Tibial artery (tissue), 4 donors: ENCODE measurements around the gene DYNC1I1.

ENCODE experiments used
- DNase-seq, 2 donors: peaks; one replicate each; pipeline ENCODE4 v3.0.0-alpha.2; 2019
- H3K27ac ChIP-seq, 2 donors: fragments of 200-600 bp; sonication (generic) in 1 of 2; 1 replicate in 1 of 2; 2 replicates in 1 of 2; pipeline ENCODE4 v1.5.1; 2018 to 2019; ENCODE audit warnings: mild to moderate bottlenecking in 1 of 2
- H3K27me3 ChIP-seq, 2 donors: fragments of 200-600 bp; sonication (generic) in 1 of 2; one replicate each; pipeline versions ENCODE4 v1.5.1 to v1.6.0; 2016 to 2019
- H3K36me3 ChIP-seq, 3 donors: fragments of 200-600 bp; sonication (generic) in 2 of 3; one replicate each; pipeline ENCODE4 v1.5.1; 2016 to 2019; ENCODE audit warnings: mild to moderate bottlenecking in 2 of 3
- H3K4me1 ChIP-seq, 4 donors: fragments of 200-600 bp; sonication (generic) in 2 of 4; 1 replicate in 3 of 4; 2 replicates in 1 of 4; pipeline ENCODE4 v1.5.1; 2016 to 2019
- H3K4me3 ChIP-seq, 2 donors: fragments of 200-600 bp; sonication (generic) in 1 of 2; 1 replicate in 1 of 2; 2 replicates in 1 of 2; pipeline ENCODE4 v1.5.1; 2018 to 2019; ENCODE audit warnings: mild to moderate bottlenecking in 2 of 2
- H3K9me3 ChIP-seq, 3 donors: fragments of 200-600 bp; sonication (generic) in 1 of 3; one replicate each; pipeline ENCODE4 v1.5.1; 2016 to 2019
- intact Hi-C: fragments of 100-400 bp; cut with DNase I; formaldehyde crosslinking; loops from one replicate; pipeline ENCODE4 v1.15.0; 2023; ENCODE audit warnings: low total_unique reads
- TF ChIP-seq, protein P1 (sequence below), 2 experiments: fragments of 200-600 bp in 1 of 2; fragments of 450-650 bp in 1 of 2; IDR thresholded peaks; one replicate each; pipeline ENCODE4 v1.5.1; 2017 to 2019; ENCODE audit warnings: antibody characterized with exemption in 2 of 2, mild to moderate bottlenecking in 1 of 2, moderate library complexity in 1 of 2

DYNC1I1 gene

DNA sequence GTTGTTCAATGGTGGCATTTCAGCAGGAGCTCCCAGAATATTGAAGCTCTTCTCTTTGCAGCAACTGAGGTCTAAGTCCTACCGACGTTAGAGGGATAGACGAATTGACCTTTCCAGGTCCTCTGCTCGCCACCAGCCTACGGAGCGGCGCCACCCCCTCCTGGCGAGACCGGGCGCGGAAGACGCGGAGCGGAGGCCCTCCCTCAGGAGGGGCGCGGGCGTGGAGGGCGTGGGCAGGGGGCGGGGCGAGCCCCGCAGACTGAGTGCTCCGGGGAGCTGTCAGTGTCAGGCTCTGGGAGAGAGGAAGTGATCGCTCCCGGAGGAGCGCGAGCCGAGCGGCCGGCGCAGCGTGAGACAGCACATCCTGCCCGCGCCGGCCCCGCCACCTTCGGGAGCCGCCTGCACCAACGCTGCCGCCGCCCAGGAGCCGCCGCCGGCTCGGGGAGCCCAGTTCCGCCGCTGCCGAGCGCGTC lies at the start of gene DYNC1I1:
TSS of gene DYNC1I1 (plus strand) at position 257 of the 473 bp plus-strand sequence. CDS start 32,176 bp downstream, outside the sequence.
- H3K36me3 ChIP-seq: no peaks in the 10 kb centered on the region
- peak within 1 kb of the TSS; percentile 78 to 84 for H3K27ac ChIP-seq
- peak within 1 kb of the TSS; percentile 76 to 91 for H3K4me3 ChIP-seq
- TF ChIP-seq, protein P1, sequence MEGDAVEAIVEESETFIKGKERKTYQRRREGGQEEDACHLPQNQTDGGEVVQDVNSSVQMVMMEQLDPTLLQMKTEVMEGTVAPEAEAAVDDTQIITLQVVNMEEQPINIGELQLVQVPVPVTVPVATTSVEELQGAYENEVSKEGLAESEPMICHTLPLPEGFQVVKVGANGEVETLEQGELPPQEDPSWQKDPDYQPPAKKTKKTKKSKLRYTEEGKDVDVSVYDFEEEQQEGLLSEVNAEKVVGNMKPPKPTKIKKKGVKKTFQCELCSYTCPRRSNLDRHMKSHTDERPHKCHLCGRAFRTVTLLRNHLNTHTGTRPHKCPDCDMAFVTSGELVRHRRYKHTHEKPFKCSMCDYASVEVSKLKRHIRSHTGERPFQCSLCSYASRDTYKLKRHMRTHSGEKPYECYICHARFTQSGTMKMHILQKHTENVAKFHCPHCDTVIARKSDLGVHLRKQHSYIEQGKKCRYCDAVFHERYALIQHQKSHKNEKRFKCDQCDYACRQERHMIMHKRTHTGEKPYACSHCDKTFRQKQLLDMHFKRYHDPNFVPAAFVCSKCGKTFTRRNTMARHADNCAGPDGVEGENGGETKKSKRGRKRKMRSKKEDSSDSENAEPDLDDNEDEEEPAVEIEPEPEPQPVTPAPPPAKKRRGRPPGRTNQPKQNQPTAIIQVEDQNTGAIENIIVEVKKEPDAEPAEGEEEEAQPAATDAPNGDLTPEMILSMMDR (IDR thresholded peaks at IDR 0.05): no peak
- no peaks in the 10 kb centered on the region for H3K9me3 ChIP-seq
- H3K27me3 ChIP-seq: no peaks in the 10 kb centered on the region
- intact Hi-C loops: no loop called here
- H3K4me1 ChIP-seq: peaks cover 0 to 19% (median 5%) of the 10 kb centered on the region in 4 donors
- peak; percentile 52 to 78 for DNase-seq

DNA sequence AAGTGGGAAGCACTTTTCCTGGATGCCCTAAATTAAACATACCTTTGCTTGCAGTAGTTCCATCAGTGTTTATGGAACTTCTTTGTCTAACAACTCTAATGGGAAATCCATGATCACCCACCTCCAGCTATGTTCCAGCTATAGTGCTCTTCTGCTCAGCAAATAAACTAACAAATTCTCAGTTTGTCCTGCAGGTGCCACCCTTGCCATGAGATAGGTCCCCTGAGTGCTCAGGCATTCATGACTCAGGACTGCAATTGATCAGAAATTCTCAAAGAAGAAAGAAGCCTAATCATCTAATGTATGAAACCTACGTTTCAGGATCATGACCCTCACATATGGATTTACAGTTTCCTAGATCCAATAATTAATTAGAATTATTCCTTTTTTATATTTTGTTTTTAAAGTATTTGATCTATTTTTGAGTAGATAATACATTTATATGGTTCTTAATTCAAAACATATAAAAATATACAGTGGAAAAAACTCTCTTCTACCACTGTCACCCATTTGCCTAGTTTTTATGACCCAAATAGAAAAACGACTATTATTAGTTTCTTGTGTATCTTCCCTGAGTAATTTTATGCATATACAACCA lies 48.7 kb upstream of the DYNC1I1 start:
- H3K4me3 ChIP-seq: no peak overlapping the region
- intact Hi-C loops: loop anchor here (5.0 kb wide), 1 partner anchor 144 kb away; no protein-coding TSS in a partner anchor
- H3K4me1 ChIP-seq: no peaks in the 10 kb centered on the region
- TF ChIP-seq, protein P1 (IDR thresholded peaks at IDR 0.05): peak; percentile 51 to 74
- H3K27ac ChIP-seq: no peak overlapping the region
- H3K36me3 ChIP-seq: no peaks in the 10 kb centered on the region
- H3K27me3 ChIP-seq: no peaks in the 10 kb centered on the region
- DNase-seq: no peak
- no peaks in the 10 kb centered on the region for H3K9me3 ChIP-seq

DNA sequence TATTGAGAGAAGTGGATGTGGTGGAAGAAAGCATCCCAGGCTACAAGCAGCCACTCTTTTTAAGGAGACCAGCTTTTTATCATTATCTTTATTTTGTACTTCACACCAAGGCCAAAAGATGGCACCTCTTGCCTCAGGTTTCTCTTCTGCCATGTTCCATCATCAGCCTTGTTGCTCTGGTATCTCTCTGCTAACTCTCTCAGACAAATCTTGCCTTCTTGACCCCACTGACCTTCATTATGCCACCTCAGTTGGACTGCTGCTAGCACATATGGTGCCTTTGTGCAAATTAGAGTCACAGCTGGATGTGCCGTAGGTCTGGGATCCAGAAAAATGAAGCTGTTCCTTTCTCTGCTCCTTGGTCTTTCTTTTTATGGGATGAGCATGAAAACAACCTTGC lies 47.1 kb upstream of the DYNC1I1 start:
- no peak for DNase-seq
- no peak overlapping the region for H3K4me3 ChIP-seq
- H3K9me3 ChIP-seq: no peaks in the 10 kb centered on the region
- H3K27ac ChIP-seq: no peak overlapping the region
- TF ChIP-seq, protein P1 (IDR thresholded peaks at IDR 0.05): no peak
- intact Hi-C loops: no loop called here
- H3K4me1 ChIP-seq: peaks cover 0 to under 1% (median 0%) of the 10 kb centered on the region in 4 donors
- H3K36me3 ChIP-seq: no peaks in the 10 kb centered on the region
- no peaks in the 10 kb centered on the region for H3K27me3 ChIP-seq

DNA sequence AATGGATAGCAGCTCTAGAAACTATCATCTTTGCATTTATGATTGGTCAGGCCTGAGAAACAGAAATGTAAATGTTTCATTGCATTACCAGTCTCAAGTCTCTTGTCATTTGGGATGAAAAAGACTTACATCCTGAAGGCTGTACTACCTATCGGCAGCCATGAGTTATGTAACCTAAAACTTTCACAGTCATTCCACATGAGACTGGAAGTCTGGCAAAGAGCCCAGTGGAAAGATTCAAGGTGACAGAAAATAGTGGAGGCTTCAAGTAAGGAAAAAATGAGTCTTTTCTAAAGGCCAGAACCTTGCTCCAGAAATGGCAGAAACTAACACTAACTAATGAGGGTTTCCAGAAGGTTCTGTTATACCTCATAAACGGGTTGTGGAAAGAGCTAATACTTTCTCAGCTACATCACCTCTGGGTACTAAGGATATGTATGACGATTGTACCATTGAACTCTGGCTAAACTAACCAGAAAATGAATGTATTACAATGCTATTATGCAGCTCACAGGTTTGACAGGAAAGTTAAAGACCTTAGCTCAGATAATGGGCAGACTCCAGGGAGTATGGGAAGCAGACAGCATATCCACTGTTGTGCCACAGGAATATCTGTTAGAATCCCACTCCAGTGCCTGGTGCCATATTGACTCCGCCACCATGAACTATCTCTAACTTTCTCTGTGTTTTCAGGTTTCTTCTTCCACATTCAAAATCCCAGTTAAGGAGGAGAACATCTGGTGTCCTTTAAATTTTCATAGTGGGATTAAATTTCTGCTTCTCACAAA lies 41.7 kb upstream of the DYNC1I1 start:
- no peaks in the 10 kb centered on the region for H3K9me3 ChIP-seq
- H3K4me3 ChIP-seq: no peak overlapping the region
- H3K4me1 ChIP-seq: peaks cover 0 to 5% (median 0%) of the 10 kb centered on the region in 4 donors
- H3K27ac ChIP-seq: no peak overlapping the region
- no peak for DNase-seq
- no peaks in the 10 kb centered on the region for H3K36me3 ChIP-seq
- H3K27me3 ChIP-seq: no peaks in the 10 kb centered on the region
- TF ChIP-seq, protein P1 (IDR thresholded peaks at IDR 0.05): no peak
- intact Hi-C loops: no loop called here

DNA sequence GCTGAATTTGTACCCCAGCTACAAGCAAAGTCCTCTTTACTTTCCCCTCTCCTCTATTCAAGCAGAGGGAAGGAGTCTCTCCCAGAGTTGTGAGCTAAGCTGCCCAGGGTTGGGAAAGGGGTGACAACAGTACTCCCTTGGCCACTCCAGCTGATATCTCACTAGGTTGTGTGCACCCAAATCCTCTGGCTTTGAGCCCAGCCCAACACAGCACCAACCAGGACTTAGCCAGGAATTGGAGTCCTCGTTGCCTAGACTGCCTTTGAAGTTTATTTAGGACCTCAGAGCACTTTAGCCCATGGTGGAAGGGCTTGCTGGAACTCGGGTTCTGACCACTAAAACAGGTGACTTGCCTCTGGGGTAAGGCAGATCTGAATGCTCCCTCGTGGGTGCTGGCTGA lies 35.7 kb upstream of the DYNC1I1 start:
- Histone ChIP-seq H3K27me3 (peaks cover 0 to 3% of the 10 kb centered on the region in 2 donors), H3K4me1 (no peaks in the 10 kb centered on the region), H3K27ac (no peak overlapping the region), H3K4me3 (no peak overlapping the region), H3K36me3 (no peaks in the 10 kb centered on the region), H3K9me3 (no peaks in the 10 kb centered on the region)
- TF ChIP-seq, protein P1 (IDR thresholded peaks at IDR 0.05): no peak
- intact Hi-C loops: no loop called here
- no peak for DNase-seq
